Muscle layer of colon (tissue), 2 donors: ENCODE measurements around the gene IFI16.
"Not testable (repeated sequence)": the region's sequence is repeated elsewhere in the genome, so short reads cannot be mapped to it uniquely, and the experiment has no call there.

ENCODE experiments used
- H3K27ac ChIP-seq: one replicate; pipeline ENCODE4 v1.7.0; 2013; ENCODE audit warnings: low read depth, mild to moderate bottlenecking, low read length, moderate library complexity
- H3K27me3 ChIP-seq, 2 donors: one replicate each; pipeline ENCODE4 v1.7.0; 2013; ENCODE audit warnings: low read length in 2 of 2, mild to moderate bottlenecking in 2 of 2; ENCODE audit not compliant: insufficient read depth in 2 of 2, control insufficient read depth in 1 of 2
- H3K36me3 ChIP-seq: one replicate; pipeline ENCODE4 v1.7.0; 2013; ENCODE audit warnings: mild to moderate bottlenecking, low read length; ENCODE audit not compliant: insufficient read depth
- H3K4me1 ChIP-seq: one replicate; pipeline ENCODE4 v1.7.0; 2013; ENCODE audit warnings: mild to moderate bottlenecking, low read length; ENCODE audit not compliant: insufficient read depth
- H3K4me3 ChIP-seq, 2 donors: one replicate each; pipeline ENCODE4 v1.7.0; 2013; ENCODE audit warnings: low read length in 2 of 2, low read depth in 1 of 2, mild to moderate bottlenecking in 1 of 2, moderate library complexity in 1 of 2
- H3K9ac ChIP-seq: one replicate; pipeline ENCODE4 v1.7.0; 2013; ENCODE audit warnings: low read length
- H3K9me3 ChIP-seq: one replicate; pipeline ENCODE4 v1.7.0; 2013; ENCODE audit warnings: mild to moderate bottlenecking, low read length
- donor health status: abdominal sarcoma.
- donor health status: Adenocarcinoma of cecum.

Gene IFI16

GRCh38 chr1:159088050-159088449, 78.3 kb downstream of the IFI16 start:
- Histone ChIP-seq H3K9ac (no peak overlapping the region), H3K36me3 (no peaks in the 10 kb centered on the region), H3K4me3 (no peak overlapping the region), H3K27ac (no peak overlapping the region), H3K9me3 (no peaks in the 10 kb centered on the region), H3K4me1 (no peaks in the 10 kb centered on the region), H3K27me3 (no peaks in the 10 kb centered on the region)

- no peak overlapping the region for H3K9ac ChIP-seq
- no peak overlapping the region for H3K27ac ChIP-seq
These were observed 79.0 kb downstream of the IFI16 start for GRCh38 chr1:159088546-159089183.

GRCh38 chr1:159089184-159089791, 79.6 kb downstream of the IFI16 start:
- Histone ChIP-seq H3K9me3 (no peaks in the 10 kb centered on the region), H3K27ac (no peak overlapping the region), H3K27me3 (no peaks in the 10 kb centered on the region), H3K4me3 (no peak overlapping the region), H3K9ac (no peak overlapping the region), H3K4me1 (no peaks in the 10 kb centered on the region), H3K36me3 (no peaks in the 10 kb centered on the region)

More at GRCh38 chr1:159088546-159089183, 79.0 kb downstream of the IFI16 start:
- H3K4me3 ChIP-seq = no peak overlapping the region
- no peaks in the 10 kb centered on the region for H3K27me3 ChIP-seq
- H3K4me1 ChIP-seq = no peaks in the 10 kb centered on the region
- H3K9me3 ChIP-seq = no peaks in the 10 kb centered on the region
- no peaks in the 10 kb centered on the region for H3K36me3 ChIP-seq

- no peak overlapping the region for H3K27ac ChIP-seq
- H3K36me3 ChIP-seq = no peaks in the 10 kb centered on the region
- H3K4me3 ChIP-seq = no peak overlapping the region
- H3K4me1 ChIP-seq = no peaks in the 10 kb centered on the region
- no peak overlapping the region for H3K9ac ChIP-seq
- H3K9me3 ChIP-seq = no peaks in the 10 kb centered on the region
- H3K27me3 ChIP-seq = no peaks in the 10 kb centered on the region
These were observed 80.8 kb downstream of the IFI16 start for GRCh38 chr1:159090286-159091179.

GRCh38 chr1:159091180-159091560, 81.5 kb downstream of the IFI16 start:
- Histone ChIP-seq H3K27me3 (no peaks in the 10 kb centered on the region), H3K9ac (no peak overlapping the region), H3K9me3 (no peaks in the 10 kb centered on the region), H3K4me3 (no peak overlapping the region), H3K27ac (no peak overlapping the region), H3K4me1 (no peaks in the 10 kb centered on the region), H3K36me3 (no peaks in the 10 kb centered on the region)

- Histone ChIP-seq H3K9ac (no peak overlapping the region), H3K36me3 (no peaks in the 10 kb centered on the region), H3K4me1 (no peaks in the 10 kb centered on the region), H3K4me3 (no peak overlapping the region), H3K27me3 (no peaks in the 10 kb centered on the region), H3K9me3 (no peaks in the 10 kb centered on the region), H3K27ac (no peak overlapping the region)
These were observed 81.9 kb downstream of the IFI16 start for GRCh38 chr1:159091607-159092031.

GRCh38 chr1:159092036-159092760, 82.5 kb downstream of the IFI16 start:
- no peak overlapping the region for H3K4me3 ChIP-seq
- no peaks in the 10 kb centered on the region for H3K9me3 ChIP-seq
- no peaks in the 10 kb centered on the region for H3K36me3 ChIP-seq
- H3K27ac ChIP-seq = no peak overlapping the region
- no peak overlapping the region for H3K9ac ChIP-seq
- H3K27me3 ChIP-seq = no peaks in the 10 kb centered on the region
- no peaks in the 10 kb centered on the region for H3K4me1 ChIP-seq

GRCh38 chr1:159098596-159098995, 88.9 kb downstream of the IFI16 start:
- Histone ChIP-seq H3K9ac (no peak overlapping the region), H3K36me3 (no peaks in the 10 kb centered on the region), H3K27ac (no peak overlapping the region), H3K4me3 (no peak overlapping the region), H3K4me1 (no peaks in the 10 kb centered on the region), H3K9me3 (no peaks in the 10 kb centered on the region), H3K27me3 (no peaks in the 10 kb centered on the region)

- H3K9me3 ChIP-seq = no peaks in the 10 kb centered on the region
- H3K36me3 ChIP-seq = no peaks in the 10 kb centered on the region
- H3K9ac ChIP-seq = no peak overlapping the region
- H3K27me3 ChIP-seq = no peaks in the 10 kb centered on the region
- no peaks in the 10 kb centered on the region for H3K4me1 ChIP-seq
- H3K4me3 ChIP-seq = no peak overlapping the region
- no peak overlapping the region for H3K27ac ChIP-seq
These were observed 90.9 kb downstream of the IFI16 start for GRCh38 chr1:159100589-159100988.

- not testable (repeated sequence) for H3K4me3 ChIP-seq, H3K27me3 ChIP-seq
These were observed 93.3 kb downstream of the IFI16 start for GRCh38 chr1:159103021-159103420.

More at GRCh38 chr1:159103021-159103420, 93.3 kb downstream of the IFI16 start:
- not testable (repeated sequence) for H3K27ac ChIP-seq, H3K9ac ChIP-seq, H3K9me3 ChIP-seq, H3K4me1 ChIP-seq, H3K36me3 ChIP-seq
